Activated naive CD4-positive, alpha-beta T cell (primary cell): ENCODE measurements around the gene ATP2B3.

ENCODE experiments used
- DNase-seq, 4 experiments: peaks; one replicate each; lab custom pipeline; 2025; lab: John Stamatoyannopoulos, UW

Gene ATP2B3

GRCh38 chrX:153488231-153488914 is 29.1 kb upstream of the ATP2B3 start:
- DNase-seq = no peak

GRCh38 chrX:153490217-153490930 is 27.1 kb upstream of the ATP2B3 start:
- no peak for DNase-seq

GRCh38 chrX:153491351-153491914 is 26.0 kb upstream of the ATP2B3 start:
- DNase-seq = no peak

GRCh38 chrX:153491918-153492317 is 25.5 kb upstream of the ATP2B3 start:
- no peak for DNase-seq

GRCh38 chrX:153492543-153492942 is 24.9 kb upstream of the ATP2B3 start:
- no peak for DNase-seq

GRCh38 chrX:153493085-153493484 is 24.4 kb upstream of the ATP2B3 start:
- no peak for DNase-seq

GRCh38 chrX:153494061-153494460 is 23.4 kb upstream of the ATP2B3 start:
- no peak for DNase-seq

GRCh38 chrX:153494541-153495361 is 22.7 kb upstream of the ATP2B3 start, which contains the start of gene BGN:
BGN (plus strand) TSS chrX:153494980; CDS start chrX:153504632, 9,652 bp downstream.
- peak in 1 of 4 experiments; percentile 21 for DNase-seq

- DNase-seq = no peak
Measured at GRCh38 chrX:153495362-153495751, 22.1 kb upstream of the ATP2B3 start.

GRCh38 chrX:153495903-153496589 is 21.4 kb upstream of the ATP2B3 start:
- DNase-seq = no peak

GRCh38 chrX:153496590-153496959 is 20.9 kb upstream of the ATP2B3 start:
- DNase-seq = no peak

GRCh38 chrX:153498453-153498852 is 19.0 kb upstream of the ATP2B3 start:
- DNase-seq = no peak

GRCh38 chrX:153499341-153499740 is 18.1 kb upstream of the ATP2B3 start:
- no peak for DNase-seq

- DNase-seq = no peak
Measured at GRCh38 chrX:153499876-153500275, 17.6 kb upstream of the ATP2B3 start.

- no peak for DNase-seq
Measured at GRCh38 chrX:153500676-153501280, 16.7 kb upstream of the ATP2B3 start.

GRCh38 chrX:153501530-153501929 is 15.9 kb upstream of the ATP2B3 start:
- DNase-seq = no peak

GRCh38 chrX:153502131-153502530 is 15.3 kb upstream of the ATP2B3 start:
- no peak for DNase-seq

GRCh38 chrX:153502796-153503195 is 14.6 kb upstream of the ATP2B3 start:
- DNase-seq = no peak

GRCh38 chrX:153504445-153505016 is 12.9 kb upstream of the ATP2B3 start:
- no peak for DNase-seq

GRCh38 chrX:153505361-153505760 is 12.1 kb upstream of the ATP2B3 start:
- no peak for DNase-seq
